Measurements from ENCODE around the gene IKZF2. TPM values are rescaled to one million over a fixed set of nuclear protein-coding genes. Genes with fewer than 3 reads are reported as not detected.

IKZF2 gene
- total RNA-seq, 1 experiment from 2014 or later = 3.0 TPM

GRCh38 chr2:213007290-213007838, 144.0 kb downstream of the IKZF2 start:
- no peaks in the 10 kb centered on the region for H3K9me3 Mint-ChIP-seq
- no peak overlapping the region for H3K18ac ChIP-seq (ENCODE audit: insufficient read length, low read depth, low read length)

More at GRCh38 chr2:213007290-213007838, 144.0 kb downstream of the IKZF2 start:
- Histone ChIP-seq H4K8ac (replicated peaks; ENCODE audit: insufficient read length, low read depth, low read length) (no peak overlapping the region), H3K23ac (ENCODE audit: insufficient read length, low read depth, low read length) (no peak overlapping the region), H3K79me2 (ENCODE audit: insufficient read depth, low read length) (no peaks in the 10 kb centered on the region), H3K27ac (ENCODE audit: insufficient read length, low read depth, low read length) (no peak overlapping the region), H2BK20ac (ENCODE audit: low read depth, low read length, poor library complexity, severe bottlenecking) (no peak overlapping the region), H3T11ph (ENCODE audit: low read length) (no peak overlapping the region), H2BK15ac (ENCODE audit: low read depth, low read length) (no peak overlapping the region), H3K27me3 (ENCODE audit: insufficient read depth, low read length) (no peaks in the 10 kb centered on the region), H2BK5ac (ENCODE audit: insufficient read length, low read length) (no peak overlapping the region), H3K56ac (ENCODE audit: insufficient read length, low read depth, low read length) (no peak overlapping the region), H2AK5ac (ENCODE audit: insufficient read length, low read length) (no peak overlapping the region), H4K20me1 (ENCODE audit: control insufficient read depth, insufficient read depth, insufficient read length) (no peaks in the 10 kb centered on the region), H3K4ac (ENCODE audit: low read depth, low read length) (no peak overlapping the region), H3K9ac (ENCODE audit: extremely low read depth, insufficient read length, low read length) (no peak overlapping the region), H3K14ac (ENCODE audit: insufficient read depth, low read length) (no peak overlapping the region), H3K4me2 (ENCODE audit: insufficient read depth, insufficient read length, low read length) (no peak overlapping the region), H3K4me1 (ENCODE audit: insufficient read depth, low read length) (no peaks in the 10 kb centered on the region), H3K79me1 (ENCODE audit: insufficient read depth, low read depth, low read length, poor library complexity, severe bottlenecking) (no peaks in the 10 kb centered on the region), H3K23me2 (ENCODE audit: insufficient read length, low read depth, low read length, poor library complexity, severe bottlenecking) (no peaks in the 10 kb centered on the region), H2AFZ (ENCODE audit: low read length) (no peak overlapping the region), H4K91ac (ENCODE audit: insufficient read length, low read depth, low read length) (no peak overlapping the region), H4K5ac (ENCODE audit: insufficient read length, low read depth, low read length) (no peak overlapping the region), H2BK120ac (ENCODE audit: low read depth, low read length, poor library complexity, severe bottlenecking) (no peak overlapping the region), H2BK12ac (ENCODE audit: insufficient read length, low read depth, low read length) (no peak overlapping the region), H3K9me3 (ENCODE audit: control insufficient read depth, low read depth, low read length) (no peaks in the 10 kb centered on the region)
- Mint-ChIP-seq H3K27me3 (ENCODE audit: low read depth) (no peaks in the 10 kb centered on the region), H3K27ac (no peak overlapping the region), H3K4me3 (no peak overlapping the region), H3K4me1 (no peaks in the 10 kb centered on the region), H3K36me3 (ENCODE audit: insufficient read depth in 1 of 3, low read depth in 3 of 3) (no peaks in the 10 kb centered on the region)
- TF ChIP-seq, protein P1, sequence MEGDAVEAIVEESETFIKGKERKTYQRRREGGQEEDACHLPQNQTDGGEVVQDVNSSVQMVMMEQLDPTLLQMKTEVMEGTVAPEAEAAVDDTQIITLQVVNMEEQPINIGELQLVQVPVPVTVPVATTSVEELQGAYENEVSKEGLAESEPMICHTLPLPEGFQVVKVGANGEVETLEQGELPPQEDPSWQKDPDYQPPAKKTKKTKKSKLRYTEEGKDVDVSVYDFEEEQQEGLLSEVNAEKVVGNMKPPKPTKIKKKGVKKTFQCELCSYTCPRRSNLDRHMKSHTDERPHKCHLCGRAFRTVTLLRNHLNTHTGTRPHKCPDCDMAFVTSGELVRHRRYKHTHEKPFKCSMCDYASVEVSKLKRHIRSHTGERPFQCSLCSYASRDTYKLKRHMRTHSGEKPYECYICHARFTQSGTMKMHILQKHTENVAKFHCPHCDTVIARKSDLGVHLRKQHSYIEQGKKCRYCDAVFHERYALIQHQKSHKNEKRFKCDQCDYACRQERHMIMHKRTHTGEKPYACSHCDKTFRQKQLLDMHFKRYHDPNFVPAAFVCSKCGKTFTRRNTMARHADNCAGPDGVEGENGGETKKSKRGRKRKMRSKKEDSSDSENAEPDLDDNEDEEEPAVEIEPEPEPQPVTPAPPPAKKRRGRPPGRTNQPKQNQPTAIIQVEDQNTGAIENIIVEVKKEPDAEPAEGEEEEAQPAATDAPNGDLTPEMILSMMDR (conservative IDR thresholded peaks at IDR 0.05) = no peak
- DNase-seq = no peak
- WGBS (ENCODE audit: extremely low coverage, insufficient read length, low lambda C conversion rate) = no CpG with 5 or more reads among the region's 5 CpGs
